Fibroblast of peridontal ligament (primary cell): Measurements from ENCODE around the gene TAPT1.

Source experiments
- DNase-seq: peaks from one replicate; pipeline ENCODE4 v3.0.0-alpha.2; 2010; ENCODE audit errors: extremely low read depth

The TAPT1 gene

GRCh38 chr4:16136827-16137226, 89.4 kb downstream of the TAPT1 start:
- no peak for DNase-seq

- DNase-seq, result peak; percentile 2
Measured at GRCh38 chr4:16136311-16136710, 90.0 kb downstream of the TAPT1 start.

GRCh38 chr4:16133406-16133805, 92.9 kb downstream of the TAPT1 start:
- DNase-seq, result no peak

GRCh38 chr4:16131293-16131692, 95.0 kb downstream of the TAPT1 start:
- DNase-seq, result no peak

- no peak for DNase-seq
Measured at GRCh38 chr4:16129336-16129735, 96.9 kb downstream of the TAPT1 start.

GRCh38 chr4:16126714-16127113, 99.6 kb downstream of the TAPT1 start:
- DNase-seq, result no peak

GRCh38 chr4:16125571-16126445, 100.5 kb downstream of the TAPT1 start:
- peak; percentile 5 for DNase-seq

- no peak for DNase-seq
Measured at GRCh38 chr4:16124232-16124631, 102.0 kb downstream of the TAPT1 start.

GRCh38 chr4:16123356-16124084, 102.8 kb downstream of the TAPT1 start:
- DNase-seq, result no peak

GRCh38 chr4:16122784-16123183, 103.5 kb downstream of the TAPT1 start:
- DNase-seq, result no peak

- no peak for DNase-seq
Measured at GRCh38 chr4:16122308-16122711, 104.0 kb downstream of the TAPT1 start.

- DNase-seq, result no peak
Measured at GRCh38 chr4:16120720-16121119, 105.6 kb downstream of the TAPT1 start.

GRCh38 chr4:16119981-16120380, 106.3 kb downstream of the TAPT1 start:
- no peak for DNase-seq

GRCh38 chr4:16118090-16118489, 108.2 kb downstream of the TAPT1 start:
- no peak for DNase-seq

- DNase-seq, result no peak
Measured at GRCh38 chr4:16117164-16117563, 109.1 kb downstream of the TAPT1 start.

- DNase-seq, result no peak
Measured at GRCh38 chr4:16116493-16116990, 109.7 kb downstream of the TAPT1 start.

- no peak for DNase-seq
Measured at GRCh38 chr4:16116019-16116418, 110.3 kb downstream of the TAPT1 start.

- DNase-seq, result no peak
Measured at GRCh38 chr4:16114546-16114945, 111.7 kb downstream of the TAPT1 start.

GRCh38 chr4:16113741-16114140, 112.5 kb downstream of the TAPT1 start:
- DNase-seq, result no peak

GRCh38 chr4:16111533-16111932, 114.7 kb downstream of the TAPT1 start:
- DNase-seq, result no peak

GRCh38 chr4:16110661-16111290, 115.5 kb downstream of the TAPT1 start:
- DNase-seq, result no peak
